Measurements from ENCODE around the gene DOK7.

DOK7 gene

DNA sequence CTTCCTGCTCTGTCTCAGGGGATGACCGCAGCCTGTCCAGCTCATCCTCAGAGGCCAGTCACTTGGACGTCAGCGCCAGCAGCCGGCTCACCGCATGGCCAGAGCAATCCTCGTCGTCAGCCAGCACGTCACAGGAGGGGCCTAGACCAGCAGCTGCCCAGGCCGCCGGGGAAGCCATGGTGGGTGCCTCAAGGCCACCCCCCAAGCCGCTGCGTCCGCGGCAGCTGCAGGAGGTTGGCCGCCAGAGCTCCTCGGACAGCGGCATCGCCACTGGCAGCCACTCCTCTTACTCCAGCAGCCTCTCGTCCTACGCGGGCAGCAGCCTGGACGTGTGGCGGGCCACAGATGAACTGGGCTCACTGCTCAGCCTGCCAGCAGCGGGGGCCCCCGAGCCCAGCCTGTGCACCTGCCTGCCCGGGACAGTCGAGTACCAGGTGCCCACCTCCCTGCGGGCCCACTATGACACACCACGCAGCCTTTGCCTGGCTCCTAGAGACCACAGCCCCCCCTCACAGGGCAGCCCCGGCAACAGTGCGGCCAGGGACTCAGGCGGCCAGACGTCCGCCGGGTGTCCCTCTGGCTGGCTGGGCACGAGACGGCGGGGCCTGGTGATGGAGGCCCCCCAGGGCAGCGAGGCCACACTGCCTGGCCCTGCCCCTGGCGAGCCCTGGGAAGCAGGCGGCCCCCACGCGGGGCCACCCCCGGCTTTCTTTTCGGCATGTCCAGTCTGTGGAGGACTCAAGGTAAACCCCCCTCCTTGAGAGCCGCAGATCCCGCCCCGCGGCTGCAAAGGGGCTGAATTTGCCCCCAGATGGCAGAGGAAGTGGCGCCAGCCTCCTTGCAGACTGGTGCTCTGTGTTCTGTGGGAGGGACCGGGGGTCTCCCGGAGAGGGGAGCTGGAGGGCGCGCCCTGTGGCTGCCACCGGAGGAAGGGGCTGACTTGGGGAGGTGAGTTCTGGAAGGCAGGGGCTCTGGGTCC, 29.9 kb downstream of the DOK7 start:
- no peak for DNase-seq

DNA sequence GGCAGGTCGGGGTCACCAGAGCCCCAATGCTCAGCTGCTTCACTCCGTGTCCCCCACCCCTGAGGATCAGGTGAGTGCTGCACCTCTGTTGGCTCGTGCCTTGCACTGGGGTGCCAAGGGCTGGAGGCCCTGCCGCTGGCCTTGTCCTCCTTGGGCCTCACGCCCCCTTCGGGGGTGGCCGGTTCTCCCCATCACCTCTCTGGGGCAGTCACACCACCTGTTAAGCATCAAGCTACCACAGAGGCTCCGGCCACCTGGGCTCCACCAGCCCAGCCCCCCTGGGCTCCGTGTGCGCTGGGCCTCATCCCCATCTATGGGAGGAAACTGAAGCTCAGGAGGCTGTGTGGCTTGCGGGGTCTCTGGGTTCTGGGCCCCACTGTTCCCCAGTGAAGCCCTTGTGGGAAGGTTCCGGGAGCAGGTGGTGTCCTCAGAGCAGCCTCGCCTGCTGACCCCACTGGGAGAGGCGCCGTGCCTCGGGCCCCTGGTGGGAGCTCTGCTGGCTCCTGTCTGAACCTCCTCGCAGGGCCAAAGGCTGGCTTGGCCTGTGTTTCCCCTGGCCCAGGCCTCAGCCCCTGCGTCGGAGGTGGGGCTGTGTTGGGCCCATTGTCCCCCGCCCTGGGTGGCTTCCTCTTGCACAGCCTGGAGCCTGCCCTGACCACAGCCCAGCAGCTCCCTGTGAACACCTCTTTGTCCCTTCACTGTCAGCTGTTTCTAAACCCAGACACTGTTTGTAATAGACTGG, 30.8 kb downstream of the DOK7 start:
- DNase-seq = no peak

DNA sequence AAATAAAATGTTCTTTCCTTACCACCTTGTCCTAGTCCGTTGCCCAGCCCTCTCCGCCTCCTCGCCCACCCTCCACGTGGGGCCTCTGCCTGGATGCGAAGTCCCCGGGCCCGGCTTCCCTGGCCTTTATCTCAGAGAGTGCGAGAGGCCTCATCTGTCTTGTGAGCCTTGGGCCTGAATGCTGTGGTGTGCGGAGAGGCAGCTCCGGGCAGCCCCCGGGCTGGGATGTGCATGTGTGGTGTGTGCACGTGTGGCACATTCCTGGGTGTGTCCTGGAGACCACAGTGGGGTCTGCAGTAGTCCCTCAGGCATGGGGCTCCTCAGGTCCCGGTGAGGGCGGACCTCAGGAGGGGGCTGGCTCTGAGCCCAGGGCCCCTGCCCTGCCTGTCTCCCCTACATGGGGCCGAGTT, 31.4 kb downstream of the DOK7 start:
- DNase-seq = no peak

- DNase-seq = no peak
Measured at GRCh38 chr4:3495204-3495975, 32.3 kb downstream of the DOK7 start.

- DNase-seq = no peak
Measured at GRCh38 chr4:3496021-3496420, 32.9 kb downstream of the DOK7 start.

DNA sequence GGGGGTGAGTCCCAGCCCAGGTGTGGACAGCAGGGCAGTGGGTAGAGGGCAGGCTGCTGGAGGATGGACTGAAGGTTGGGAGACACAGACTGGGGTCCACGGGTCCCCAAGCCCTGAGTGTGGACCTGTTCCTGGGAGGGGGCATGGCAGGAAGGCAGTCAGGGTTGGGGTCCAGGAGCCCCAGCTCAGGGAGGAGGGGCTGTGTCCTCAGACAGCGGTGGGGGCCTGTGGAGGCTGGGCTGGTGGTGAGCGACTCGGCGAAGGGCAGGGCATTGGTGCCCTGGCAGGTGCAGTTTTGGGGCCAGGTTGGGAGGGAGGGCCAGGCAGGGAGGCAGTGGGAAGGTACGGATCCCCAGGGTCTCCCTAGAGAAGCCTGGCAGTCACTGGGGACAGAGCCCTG, 34.0 kb downstream of the DOK7 start:
- DNase-seq = no peak

GRCh38 chr4:3497523-3498389, 34.6 kb downstream of the DOK7 start:
- no peak for DNase-seq

DNA sequence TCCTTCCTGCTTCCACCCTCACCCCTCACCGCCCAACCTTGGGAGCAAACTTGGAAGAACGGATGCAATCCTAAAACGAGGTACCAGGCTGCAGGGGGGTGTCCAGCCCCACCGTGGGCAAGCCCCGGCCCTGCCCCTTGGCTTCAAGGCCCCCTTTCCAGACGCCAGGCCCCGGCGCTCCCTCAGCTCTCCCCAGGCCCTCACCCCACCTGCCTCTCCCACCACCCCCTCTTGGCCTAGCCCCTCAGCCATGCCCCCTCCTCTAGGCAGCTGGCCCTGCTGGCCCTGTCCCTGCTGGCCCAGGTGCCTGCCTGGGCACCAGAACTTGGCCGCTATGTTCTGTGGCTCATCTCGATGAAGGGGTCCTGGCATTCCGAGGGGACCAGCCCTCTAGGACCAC, 35.3 kb downstream of the DOK7 start:
- DNase-seq = no peak

GRCh38 chr4:3498901-3499510, 35.9 kb downstream of the DOK7 start:
- DNase-seq = no peak

GRCh38 chr4:3499710-3500109, 36.6 kb downstream of the DOK7 start:
- DNase-seq = no peak

DNA sequence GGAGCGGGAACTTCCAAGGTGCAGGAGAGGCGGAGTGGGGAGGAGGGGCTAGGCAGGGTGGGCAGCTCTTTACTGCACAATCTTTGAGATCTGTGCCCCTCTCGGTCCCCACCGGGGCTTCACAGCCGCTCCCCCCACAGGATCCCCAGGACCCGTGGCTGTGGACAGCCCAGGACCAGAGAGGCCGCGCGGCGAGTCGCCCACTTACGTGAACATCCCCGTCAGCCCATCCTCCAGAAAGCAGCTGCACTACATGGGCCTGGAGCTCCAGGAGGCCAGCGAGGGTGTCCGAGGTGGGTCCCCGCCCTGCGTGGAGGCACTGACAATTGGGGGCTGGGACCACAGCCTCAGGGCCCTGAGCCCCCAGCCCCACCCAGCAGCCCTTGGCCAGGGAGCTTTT, 37.0 kb downstream of the DOK7 start:
- no peak for DNase-seq

DNA sequence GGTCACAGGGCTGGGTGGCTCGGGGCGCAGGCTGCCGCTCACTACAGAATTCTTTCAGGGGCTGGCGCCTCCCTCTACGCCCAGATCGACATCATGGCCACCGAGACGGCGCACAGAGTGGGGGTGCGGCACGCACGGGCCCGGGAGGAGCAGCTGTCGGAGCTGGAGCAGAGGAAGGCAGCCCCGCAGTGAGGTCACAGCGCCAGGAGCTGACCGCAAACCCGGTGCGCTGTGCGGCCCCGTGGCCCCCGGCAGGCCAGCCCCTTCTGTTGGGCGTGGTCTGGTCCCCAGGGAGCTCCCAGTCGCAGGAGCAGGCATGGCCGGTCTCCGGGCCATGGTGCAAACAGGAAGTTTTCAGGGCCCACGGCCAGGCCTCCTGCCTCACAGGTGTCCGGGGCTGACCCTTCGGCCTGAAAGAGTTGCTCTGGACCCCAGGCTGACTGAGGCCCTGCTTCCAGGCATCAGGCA, 37.6 kb downstream of the DOK7 start:
- no peak for DNase-seq

DNA sequence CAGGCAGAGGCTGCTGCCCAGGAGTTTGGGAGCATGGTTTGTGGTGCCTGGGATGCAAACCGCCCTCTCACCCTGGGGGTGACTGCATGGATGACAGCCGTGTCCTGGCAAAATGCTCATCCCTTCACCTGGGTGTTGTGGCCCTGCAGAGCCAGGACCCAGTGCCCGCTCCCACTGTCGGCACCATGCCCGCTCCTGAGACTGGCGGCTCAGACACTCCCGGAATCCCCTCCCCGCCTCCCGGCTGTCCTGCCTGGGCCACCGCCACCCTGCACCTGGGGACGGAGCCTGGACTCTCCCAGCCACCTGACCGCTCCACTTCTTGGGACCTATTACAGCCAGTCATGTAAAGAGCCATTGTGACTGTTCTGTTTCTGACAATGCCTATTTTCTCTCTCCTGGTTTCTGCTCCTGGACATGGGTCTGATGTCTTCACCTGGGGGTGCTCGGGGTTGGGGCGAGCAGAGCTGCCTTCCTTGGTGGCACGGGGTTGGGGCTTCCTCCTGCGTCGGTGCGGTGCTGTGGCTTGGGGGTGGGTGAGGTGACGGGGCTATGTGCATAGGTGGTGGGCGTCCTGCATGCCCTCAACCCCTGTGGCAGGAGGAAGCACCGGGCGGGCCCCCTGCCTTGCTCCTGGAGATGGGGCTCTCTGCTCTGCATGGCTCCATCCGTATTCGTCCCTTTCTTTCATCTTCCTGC, 38.2 kb downstream of the DOK7 start:
- no peak for DNase-seq

DNA sequence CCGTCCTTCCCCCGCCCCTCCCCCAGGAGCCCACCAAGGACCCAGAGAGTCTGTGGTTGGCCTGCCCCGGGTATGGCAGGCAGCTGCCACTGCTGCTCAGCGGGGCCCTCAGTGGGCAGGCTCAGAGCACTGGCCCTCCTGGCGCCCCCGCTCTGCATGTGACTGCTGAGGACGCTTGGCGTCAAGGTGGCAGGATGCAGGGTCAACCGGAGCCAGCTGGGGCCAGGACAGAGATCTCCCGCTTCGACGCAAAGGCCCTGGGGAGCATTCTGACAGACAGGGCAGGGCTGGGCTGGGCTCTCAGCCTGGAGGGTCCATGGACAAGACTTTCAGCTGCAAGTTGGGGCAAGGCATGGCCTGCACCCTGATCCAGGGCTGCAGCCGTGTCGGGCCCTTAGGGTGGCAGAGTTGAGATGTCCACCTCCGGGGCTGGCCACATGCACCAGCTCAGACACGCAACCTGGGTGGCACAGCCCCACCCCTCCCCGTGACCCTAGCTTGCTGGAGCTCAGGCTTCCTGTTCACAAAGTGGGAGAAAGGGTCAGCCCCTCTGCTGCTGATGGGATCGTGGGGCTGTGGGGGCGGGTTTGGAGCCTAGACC, 38.8 kb downstream of the DOK7 start:
- no peak for DNase-seq

DNA sequence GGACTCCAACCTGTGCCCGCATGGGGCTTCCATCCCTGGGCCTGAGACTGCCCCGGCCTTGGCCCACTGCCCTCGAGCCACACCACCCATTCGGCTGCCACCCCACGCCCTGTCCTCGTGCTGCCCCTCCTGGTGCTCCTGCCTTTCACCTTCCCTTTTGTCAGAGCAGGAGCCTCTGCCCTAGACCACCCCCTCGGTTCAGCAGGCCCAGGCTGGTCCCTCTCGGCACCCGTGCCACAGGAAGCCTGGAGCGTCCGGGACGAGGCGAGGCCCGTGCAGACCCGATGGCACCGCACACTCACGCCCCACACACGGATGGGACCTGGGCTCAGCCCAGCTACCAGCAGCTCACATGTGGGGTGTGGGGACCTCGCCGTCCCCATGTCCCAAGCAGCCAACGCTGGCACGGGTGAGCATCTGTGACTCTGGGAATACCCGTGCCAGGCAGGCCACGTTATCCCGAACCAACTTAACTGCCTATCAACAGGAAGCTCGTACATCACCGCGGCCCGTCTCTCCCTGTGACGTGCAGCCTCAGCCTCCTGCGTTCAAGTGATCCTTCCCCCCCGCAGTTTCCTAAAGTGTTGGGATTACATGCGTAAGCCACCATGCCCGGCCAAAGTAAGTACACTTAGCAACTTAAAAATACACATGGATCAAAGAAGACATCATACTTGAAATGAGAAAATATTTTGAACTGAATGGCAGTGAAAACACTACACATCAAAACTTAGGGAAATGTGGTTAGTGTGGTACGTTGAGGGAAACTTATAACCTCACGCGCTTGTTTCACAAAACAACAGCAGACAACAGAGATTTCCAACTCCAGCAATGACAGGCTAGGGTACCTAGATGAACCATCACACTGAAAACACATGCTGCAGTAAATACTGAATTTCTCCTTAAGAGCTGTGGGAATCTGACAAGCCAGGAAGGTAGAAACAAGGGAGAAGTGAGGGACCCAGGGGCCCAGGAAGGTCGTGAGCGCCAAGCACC, 40.1 kb downstream of the DOK7 start:
- DNase-seq = no peak

DNA sequence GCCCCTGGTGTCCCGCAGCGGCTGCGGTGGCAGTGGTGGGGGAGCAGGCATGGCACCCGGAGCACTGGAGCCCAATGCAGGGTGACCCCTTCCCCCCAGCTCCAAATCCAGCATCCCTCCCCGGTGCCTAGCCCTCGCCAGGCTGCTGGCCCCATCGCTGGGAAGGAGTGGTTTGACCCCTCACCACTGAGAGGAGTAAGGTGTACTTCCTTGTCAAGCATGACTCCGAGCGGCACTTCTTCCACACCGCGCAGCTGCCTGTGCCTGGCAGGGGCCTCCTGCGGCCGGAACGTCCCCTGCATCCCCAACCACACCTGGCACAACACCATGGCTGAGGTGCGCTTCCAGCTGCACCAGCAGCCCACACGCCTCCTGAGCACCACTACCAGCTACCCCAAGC, 42.1 kb downstream of the DOK7 start:
- DNase-seq = no peak

DNA sequence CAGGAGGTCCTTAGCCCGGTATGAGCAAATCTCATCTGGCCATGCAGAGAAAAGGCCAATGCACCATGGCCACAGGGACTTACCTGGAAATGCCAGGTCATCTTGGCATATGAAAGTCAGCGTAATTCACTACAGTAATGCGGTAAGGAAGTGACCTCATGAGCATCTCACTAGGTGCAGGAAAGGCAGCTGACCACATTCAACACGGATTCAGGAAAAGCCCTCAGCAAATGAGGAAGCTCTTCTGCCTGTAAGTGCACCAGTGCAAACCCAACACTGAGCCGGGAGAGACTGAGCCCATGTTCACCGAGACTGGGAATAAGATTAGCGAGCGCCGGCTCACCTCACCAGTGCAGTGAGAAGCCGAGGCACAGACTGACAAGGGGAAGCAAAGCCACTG, 45.4 kb downstream of the DOK7 start:
- DNase-seq = no peak

DNA sequence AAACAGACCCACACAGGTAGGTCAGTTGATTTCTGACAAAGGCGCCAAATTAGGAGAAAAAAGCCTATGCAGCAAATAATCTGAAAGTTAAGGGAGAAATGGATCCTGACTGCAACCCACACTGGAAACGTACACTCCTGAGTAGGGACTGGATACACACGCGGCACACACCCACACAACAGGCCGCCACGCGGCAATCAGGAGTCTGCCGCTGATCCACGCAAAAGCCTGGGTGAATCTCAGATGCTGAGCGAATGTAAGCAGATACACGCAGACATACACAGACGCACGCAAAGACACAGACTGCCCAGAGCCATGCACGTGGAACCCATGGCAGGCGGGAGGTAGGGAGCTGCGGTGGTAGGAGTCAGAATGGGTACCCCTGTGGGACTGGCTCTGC, 47.4 kb downstream of the DOK7 start:
- DNase-seq = no peak

DNA sequence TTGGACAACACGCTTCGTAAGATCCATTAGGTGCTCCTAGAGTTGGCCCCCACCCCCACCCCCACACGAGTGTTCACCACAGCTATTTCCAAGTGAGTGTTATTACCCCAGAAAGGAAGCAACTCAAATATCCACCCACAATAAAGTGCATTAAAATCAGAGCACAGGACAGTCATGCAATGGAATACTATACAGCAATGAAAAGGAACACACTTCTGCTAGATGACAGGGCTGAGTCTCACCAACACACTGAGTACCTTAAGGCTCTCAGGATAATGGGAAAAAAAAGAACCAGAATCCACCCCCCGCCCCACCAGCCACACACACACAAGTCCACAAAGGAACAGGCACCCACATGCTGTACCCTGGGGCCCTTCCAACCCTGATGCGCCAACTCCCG, 48.1 kb downstream of the DOK7 start:
- no peak for DNase-seq

Data from activated CD4-positive, alpha-beta T cell treated with anti-CD3 and anti-CD28 coated beads for 4 hours (primary cell).